MM.1S (cell line): Measurements from ENCODE around the gene RNU2-1.
"Not testable (repeated sequence)": the region's sequence is repeated elsewhere in the genome, so short reads cannot be mapped to it uniquely, and the experiment has no call there.

Experiments
- CTCF ChIP-seq: fragments of 300-600 bp; sonication (generic); IDR thresholded peaks from 2 replicates; pipeline ENCODE4 v1.5.1; 2016; ENCODE audit warnings: antibody characterized with exemption, low read length, mixed read lengths
- EZH2phosphoT487 ChIP-seq: fragments of 300-600 bp; sonication (generic); IDR thresholded peaks from 2 replicates; pipeline ENCODE4 v1.6.1; 2018; ENCODE audit warnings: antibody characterized with exemption, low read length

- TF ChIP-seq CTCF, EZH2phosphoT487: not testable (repeated sequence)
These were observed at the start of gene RNU2-1 for GRCh38 chr17:43233877-43234276.
